C4-2B (cell line): ENCODE measurements around the gene METTL25B.

Source experiments
- CTCF ChIP-seq: fragments of 450-650 bp; conservative IDR thresholded peaks from 2 replicates; pipeline ENCODE4 v1.5.1; 2017; ENCODE audit warnings: mild to moderate bottlenecking
- ZFX ChIP-seq: fragments of 450-650 bp; IDR thresholded peaks from 2 replicates; pipeline ENCODE4 v1.6.1; 2017

- TF ChIP-seq CTCF (no peak), ZFX (no peak)
Observed at GRCh38 chr1:156785458-156785857, 57.2 kb downstream of the METTL25B start.
